GM21526 (cell line): ENCODE measurements around the gene RHOJ.
"Not testable (repeated sequence)": the region's sequence is repeated elsewhere in the genome, so short reads cannot be mapped to it uniquely, and the experiment has no call there.

Experiments used
- ATAC-seq: cut with Tn5 transposase; IDR thresholded peaks from one replicate; pipeline ENCODE4 v1.9.1; 2021; ENCODE audit warnings: moderate library complexity; ENCODE audit not compliant: unreplicated experiment, low FRiP score

Gene RHOJ

DNA sequence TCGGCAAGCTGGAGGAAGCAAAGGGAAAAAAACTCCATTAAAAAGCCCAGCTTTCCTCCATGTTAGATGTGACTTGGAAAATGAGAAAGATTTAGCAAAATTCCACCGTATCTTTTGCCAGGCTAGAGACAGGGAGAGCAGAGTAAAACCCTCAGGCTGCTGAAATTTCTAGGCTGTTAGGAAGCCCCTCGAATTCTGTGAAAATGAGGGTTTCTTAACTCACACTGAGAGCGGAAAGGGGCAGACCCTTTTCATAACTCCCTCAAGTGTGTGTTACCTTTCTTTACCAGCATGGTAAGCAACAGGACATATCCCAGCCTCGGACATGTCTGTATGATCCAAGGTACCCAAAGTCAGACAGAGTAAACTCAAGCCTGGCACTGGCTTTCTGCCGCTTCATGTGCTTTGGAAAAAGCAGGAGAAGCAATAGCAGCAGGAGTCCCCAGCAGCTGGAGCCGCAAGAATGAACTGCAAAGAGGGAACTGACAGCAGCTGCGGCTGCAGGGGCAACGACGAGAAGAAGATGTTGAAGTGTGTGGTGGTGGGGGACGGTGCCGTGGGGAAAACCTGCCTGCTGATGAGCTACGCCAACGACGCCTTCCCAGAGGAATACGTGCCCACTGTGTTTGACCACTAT lies at the start of gene RHOJ:
Gene RHOJ, plus strand, starts transcription at position 37 of the 637 bp plus-strand sequence. Its CDS starts 427 bp downstream, at position 464.
- ATAC-seq, result no peak

GRCh38 chr14:63155511-63156185 lies 48.6 kb upstream of the RHOJ start:
- ATAC-seq, result no peak

GRCh38 chr14:63157195-63157594 lies 47.0 kb upstream of the RHOJ start:
- ATAC-seq, result no peak

GRCh38 chr14:63163306-63163705 lies 40.9 kb upstream of the RHOJ start:
- ATAC-seq, result no peak

DNA sequence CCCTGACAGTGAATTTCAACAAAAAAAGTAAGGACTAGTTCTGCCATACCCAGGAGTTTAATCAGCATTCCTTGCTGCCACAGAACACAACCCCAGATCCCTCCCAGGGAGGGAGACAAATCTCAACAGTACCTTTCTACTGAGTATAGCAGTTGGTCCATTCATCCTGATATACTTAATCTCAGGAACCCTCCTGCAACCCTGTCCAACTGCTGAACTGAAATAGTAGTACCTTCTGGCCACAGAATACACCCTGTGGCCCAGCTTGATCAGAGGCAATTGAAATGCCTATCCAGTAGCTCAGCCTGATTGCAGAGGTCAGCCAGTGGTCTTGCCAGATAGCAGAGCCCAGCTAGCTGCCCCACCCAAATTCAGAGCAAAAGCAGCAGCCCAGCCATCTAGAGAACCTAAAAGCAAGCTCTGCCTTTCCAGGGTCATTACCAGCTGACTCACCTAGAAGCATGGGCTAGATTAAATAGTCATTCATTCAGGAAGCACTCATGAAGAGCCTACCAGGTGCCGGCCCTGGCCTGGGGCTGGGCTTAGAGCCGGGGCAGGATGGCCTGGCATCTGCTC lies 40.0 kb upstream of the RHOJ start:
- no peak for ATAC-seq

GRCh38 chr14:63165267-63165666 lies 39.0 kb upstream of the RHOJ start:
- not testable (repeated sequence) for ATAC-seq

DNA sequence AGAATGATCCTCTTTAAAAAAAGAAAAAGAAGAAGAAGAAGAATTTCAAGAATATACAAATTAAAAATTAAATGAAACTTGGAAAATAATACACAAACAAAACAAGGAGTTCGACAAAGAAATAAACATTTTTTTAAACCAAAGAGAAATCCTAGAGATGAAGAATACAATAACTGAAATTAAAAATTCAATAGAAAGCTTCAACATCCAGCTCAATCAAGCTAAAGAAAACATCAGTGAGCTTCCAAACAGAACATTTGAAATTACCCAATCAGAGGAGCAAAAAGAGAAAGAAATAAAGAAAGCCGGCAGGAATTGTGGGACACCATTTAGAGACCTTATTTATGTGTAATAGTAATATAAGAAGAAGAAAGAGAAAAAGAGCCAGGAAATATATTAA lies 37.2 kb upstream of the RHOJ start:
- no peak for ATAC-seq

DNA sequence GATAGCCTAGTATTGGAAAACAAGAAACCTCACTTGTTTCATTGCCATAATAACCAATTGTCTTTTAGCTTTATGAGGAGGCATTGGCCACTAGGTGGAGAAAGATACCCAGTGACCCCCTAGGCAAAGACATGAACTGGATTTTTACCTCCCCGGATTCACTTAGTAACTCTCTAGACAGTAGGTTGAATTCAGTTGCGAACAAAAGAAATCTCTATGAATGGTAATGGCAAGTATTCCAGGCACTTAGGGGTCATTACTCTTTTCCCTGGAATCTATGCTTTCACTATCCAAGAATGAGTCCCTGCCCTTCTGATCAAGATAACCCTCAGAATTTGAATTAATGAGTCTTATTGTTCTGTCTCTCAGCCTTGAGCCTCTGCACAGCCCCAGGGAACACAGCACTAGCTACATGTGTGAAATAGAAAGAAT lies 29.5 kb upstream of the RHOJ start:
- no peak for ATAC-seq

DNA sequence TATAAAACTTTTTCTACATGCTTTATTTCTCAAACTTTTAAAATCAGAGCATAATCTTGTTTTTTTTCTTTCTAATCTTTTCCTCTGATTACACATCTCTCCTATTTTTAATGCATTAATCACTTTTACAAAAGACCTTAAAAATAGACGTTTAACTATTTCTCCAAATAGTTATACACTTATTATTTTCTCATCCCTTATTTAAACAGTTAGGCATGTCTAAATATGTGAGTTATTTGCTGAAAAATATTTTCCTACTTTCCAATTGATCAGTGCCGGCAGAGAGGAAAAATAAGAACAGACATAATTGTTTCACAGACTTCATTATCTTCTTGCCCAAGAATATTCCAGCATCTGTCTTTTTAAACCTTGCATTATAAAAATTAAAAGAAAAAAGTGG lies 28.7 kb upstream of the RHOJ start:
- no peak for ATAC-seq

- ATAC-seq, result no peak
Observed at GRCh38 chr14:63178912-63179311, 25.3 kb upstream of the RHOJ start.

DNA sequence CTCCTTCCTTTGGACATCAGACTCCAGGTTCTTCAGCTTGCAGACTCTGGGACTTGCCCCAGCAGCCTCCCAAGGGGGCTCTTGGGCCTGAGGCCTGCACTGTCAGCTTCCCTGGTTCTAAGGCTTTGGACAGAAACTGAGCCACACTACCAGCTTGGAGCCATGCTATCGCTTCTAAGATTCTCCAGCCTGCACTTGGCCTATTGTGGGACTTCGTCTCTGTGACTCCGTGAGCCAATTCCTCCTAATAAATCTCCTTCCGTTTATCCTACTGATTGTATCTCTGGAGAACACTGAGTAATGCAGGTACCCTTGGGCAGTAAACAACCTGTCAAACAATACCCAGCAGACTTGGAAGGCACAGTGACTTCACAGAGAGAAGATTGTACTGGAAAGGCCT lies 24.9 kb upstream of the RHOJ start:
- ATAC-seq, result no peak

- no peak for ATAC-seq
Observed at GRCh38 chr14:63180011-63180410, 24.2 kb upstream of the RHOJ start.

GRCh38 chr14:63182968-63183367 lies 21.3 kb upstream of the RHOJ start:
- ATAC-seq, result no peak

DNA sequence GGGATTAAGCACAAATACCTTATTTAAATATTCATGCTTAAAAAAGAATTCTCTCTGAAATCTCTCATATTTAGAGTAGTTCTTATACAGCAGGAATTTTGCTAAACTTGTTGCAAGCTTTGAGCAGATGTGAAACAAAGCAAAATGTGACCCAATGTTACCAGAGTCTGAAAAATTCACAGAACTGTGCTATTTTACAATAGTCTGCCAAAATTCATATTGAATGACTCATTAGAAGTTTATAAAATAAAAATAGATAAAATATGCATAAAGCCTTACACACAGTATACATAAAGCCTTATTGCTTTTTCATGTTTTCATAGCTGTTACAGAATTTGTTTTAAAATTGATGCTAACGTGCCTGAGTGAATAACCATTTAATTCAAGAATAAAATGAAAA lies 17.8 kb upstream of the RHOJ start:
- ATAC-seq, result no peak

DNA sequence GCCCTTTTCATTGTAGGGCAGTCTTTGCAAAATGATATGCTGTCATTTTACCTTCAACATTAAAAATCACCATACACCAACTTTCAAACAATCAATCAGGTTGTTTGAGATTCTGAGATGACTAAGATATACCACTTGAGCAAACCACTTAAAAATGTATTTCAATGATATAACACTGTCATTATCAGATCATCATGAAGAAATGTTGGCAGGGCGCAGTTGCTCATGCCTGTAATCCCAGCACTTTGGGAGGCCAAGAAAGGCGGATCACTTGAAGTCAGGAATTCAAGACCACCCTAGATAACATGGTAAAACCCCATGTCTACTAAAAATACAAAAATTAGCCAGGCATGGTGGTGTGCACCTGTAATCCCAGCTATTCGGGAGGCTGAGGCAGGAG lies 13.0 kb upstream of the RHOJ start:
- no peak for ATAC-seq

GRCh38 chr14:63192085-63192484 lies 12.2 kb upstream of the RHOJ start:
- no peak for ATAC-seq

DNA sequence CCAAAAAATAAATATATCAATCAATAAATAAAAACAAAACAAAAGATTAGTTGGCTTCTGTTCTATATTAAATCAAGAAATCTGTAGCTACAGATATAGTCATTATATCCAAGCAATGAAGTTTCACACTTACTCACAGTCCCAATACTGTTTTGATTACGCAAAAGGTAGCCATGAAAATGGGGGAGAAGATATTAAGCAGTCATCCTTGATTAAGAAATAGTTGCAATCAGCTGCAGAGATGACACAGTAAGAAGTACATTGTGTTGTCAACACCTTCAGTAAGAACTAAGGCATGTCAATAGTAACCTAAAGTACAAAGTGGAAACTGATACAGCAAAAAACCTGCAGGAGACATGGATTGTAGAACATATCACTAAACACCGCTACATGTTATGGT lies 11.0 kb upstream of the RHOJ start:
- no peak for ATAC-seq

GRCh38 chr14:63200035-63200740 lies 4.1 kb upstream of the RHOJ start:
- ATAC-seq, result no peak

- no peak for ATAC-seq
Observed at GRCh38 chr14:63200767-63201166, 3.5 kb upstream of the RHOJ start.

DNA sequence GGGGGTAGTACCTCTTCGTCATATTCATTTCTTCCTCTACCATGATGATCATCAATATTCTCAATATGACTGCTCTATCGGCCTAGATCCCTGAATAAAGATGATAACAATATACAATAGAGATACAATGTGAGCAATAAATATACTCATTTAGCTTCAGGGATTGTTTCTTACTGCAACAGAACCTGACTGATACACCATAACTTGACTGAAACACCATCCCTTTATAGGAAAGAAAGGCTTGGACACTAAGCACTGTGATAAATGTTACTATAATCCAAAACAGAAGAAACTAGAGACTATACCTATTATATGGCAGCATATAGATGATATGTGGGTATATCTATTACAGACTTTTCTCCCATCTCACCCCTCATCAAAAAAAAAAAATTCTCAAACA lies 1.2 kb upstream of the RHOJ start:
- no peak for ATAC-seq

DNA sequence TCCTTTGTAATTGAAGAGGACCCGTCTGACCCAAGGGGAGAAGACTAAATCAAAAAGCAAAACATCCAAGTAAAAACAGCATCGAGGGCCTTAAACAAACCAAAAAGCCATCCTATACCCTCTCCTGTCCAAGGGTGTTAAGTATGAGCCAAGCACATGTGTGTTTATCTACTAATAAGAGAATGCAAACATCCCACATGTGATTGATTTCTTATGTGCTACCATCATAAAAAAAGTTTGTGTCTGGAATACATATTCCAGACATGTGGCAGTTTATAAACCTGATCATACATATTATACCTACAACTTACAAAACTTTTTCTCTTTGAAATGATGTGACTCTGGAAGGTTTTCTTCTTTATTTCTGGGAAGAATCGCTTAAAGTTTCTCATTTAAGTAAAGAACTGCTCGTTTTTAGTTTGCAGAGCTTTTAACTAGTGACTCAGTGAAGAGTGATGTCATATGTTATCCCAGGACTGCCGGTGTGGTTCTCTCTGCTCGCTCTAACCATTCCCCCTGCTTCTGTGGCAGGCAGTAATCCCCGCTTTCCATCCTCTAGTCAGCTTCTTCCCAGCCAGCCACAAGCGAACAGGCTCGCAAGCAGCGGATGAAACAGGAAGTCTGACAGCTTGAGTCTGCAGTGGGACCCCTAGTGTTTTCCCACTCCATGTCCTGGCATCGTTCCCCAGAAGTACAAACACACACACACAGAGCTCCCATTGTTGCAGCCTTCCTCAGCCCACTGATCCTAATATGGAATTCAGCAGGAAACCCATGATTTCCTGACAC lies 431 bp upstream of the RHOJ start:
- no peak for ATAC-seq
